Fibroblast of mammary gland (primary cell): ENCODE results near the gene CRYGS.

Experiments
- DNase-seq: peaks from one replicate; pipeline ENCODE4 v3.0.0-alpha.2; 2010; ENCODE audit warnings: low read depth
- H3K4me3 ChIP-seq: 2 replicates; pipeline ENCODE4 v1.5.1; 2011; ENCODE audit warnings: low read depth, mild to moderate bottlenecking, low read length, moderate library complexity; ENCODE audit not compliant: control insufficient read depth
- CTCF ChIP-seq: conservative IDR thresholded peaks from 2 replicates; pipeline ENCODE4 v1.5.1; 2011; ENCODE audit warnings: low read depth, low read length, inconsistent platforms; ENCODE audit not compliant: control insufficient read depth, insufficient read depth

The CRYGS gene

GRCh38 chr3:186529201-186529999 is 14.8 kb downstream of the CRYGS start:
- DNase-seq = no peak
- no peak overlapping the region for H3K4me3 ChIP-seq
- TF ChIP-seq CTCF = no peak

GRCh38 chr3:186526256-186526606 is 17.9 kb downstream of the CRYGS start:
- TF ChIP-seq CTCF = no peak
- no peak overlapping the region for H3K4me3 ChIP-seq
- no peak for DNase-seq

- no peak for TF ChIP-seq CTCF
- no peak overlapping the region for H3K4me3 ChIP-seq
- DNase-seq = no peak
Observed at GRCh38 chr3:186525369-186526255, 18.6 kb downstream of the CRYGS start.

- DNase-seq = no peak
- H3K4me3 ChIP-seq = no peak overlapping the region
- no peak for TF ChIP-seq CTCF
Observed at GRCh38 chr3:186524616-186525015, 19.6 kb downstream of the CRYGS start.

GRCh38 chr3:186523434-186523833 is 20.7 kb downstream of the CRYGS start:
- TF ChIP-seq CTCF = no peak
- no peak overlapping the region for H3K4me3 ChIP-seq
- DNase-seq = no peak

- TF ChIP-seq CTCF = no peak
- H3K4me3 ChIP-seq = no peak overlapping the region
- DNase-seq = no peak
Observed at GRCh38 chr3:186523022-186523421, 21.2 kb downstream of the CRYGS start.
